Esophagus muscularis mucosa (tissue), 3 donors: ENCODE measurements around the gene SERINC3.

ENCODE experiments used
- EP300 ChIP-seq: sonication (generic); formaldehyde crosslinking; IDR thresholded peaks from one replicate; pipeline ENCODE4 v1.6.1; 2017; ENCODE audit warnings: antibody characterized with exemption
- TF ChIP-seq, protein P1 (sequence below), 3 experiments: fragments of 200-600 bp in 2 of 3; fragments of 450-650 bp in 1 of 3; sonication (generic) in 2 of 3; IDR thresholded peaks; one replicate each; pipeline ENCODE4 v1.5.1; 2017 to 2019; ENCODE audit warnings: antibody characterized with exemption in 3 of 3, mild to moderate bottlenecking in 2 of 3, moderate library complexity in 1 of 3

DNA sequence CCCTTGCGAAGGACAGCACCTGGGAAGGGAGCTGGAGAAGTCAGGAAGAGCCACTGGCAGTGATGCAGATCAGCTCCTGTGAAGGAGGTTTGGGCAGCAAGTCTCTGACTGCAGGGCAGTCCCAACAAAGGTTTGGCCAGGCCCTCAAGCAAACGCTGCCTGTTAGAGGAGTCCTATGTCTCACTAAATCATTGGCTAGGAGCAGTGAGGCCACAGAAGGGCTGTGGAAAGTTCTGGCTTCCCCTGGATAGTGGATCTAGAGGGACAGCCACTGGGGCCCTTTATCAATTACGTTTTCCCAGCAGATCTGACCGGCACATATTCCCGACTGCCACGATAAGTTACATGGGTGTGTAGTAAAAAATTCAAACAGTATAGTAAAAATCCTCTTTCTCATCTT lies 43.7 kb downstream of the SERINC3 start:
- TF ChIP-seq, protein P1, sequence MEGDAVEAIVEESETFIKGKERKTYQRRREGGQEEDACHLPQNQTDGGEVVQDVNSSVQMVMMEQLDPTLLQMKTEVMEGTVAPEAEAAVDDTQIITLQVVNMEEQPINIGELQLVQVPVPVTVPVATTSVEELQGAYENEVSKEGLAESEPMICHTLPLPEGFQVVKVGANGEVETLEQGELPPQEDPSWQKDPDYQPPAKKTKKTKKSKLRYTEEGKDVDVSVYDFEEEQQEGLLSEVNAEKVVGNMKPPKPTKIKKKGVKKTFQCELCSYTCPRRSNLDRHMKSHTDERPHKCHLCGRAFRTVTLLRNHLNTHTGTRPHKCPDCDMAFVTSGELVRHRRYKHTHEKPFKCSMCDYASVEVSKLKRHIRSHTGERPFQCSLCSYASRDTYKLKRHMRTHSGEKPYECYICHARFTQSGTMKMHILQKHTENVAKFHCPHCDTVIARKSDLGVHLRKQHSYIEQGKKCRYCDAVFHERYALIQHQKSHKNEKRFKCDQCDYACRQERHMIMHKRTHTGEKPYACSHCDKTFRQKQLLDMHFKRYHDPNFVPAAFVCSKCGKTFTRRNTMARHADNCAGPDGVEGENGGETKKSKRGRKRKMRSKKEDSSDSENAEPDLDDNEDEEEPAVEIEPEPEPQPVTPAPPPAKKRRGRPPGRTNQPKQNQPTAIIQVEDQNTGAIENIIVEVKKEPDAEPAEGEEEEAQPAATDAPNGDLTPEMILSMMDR (IDR thresholded peaks at IDR 0.05): no peak
- no peak for TF ChIP-seq EP300
